HUDEP-2 (cell line): ENCODE measurements around the gene IGSF23.

ENCODE experiments used
- DNase-seq, 76 experiments: peaks; one replicate each; lab custom pipeline; 2025; ENCODE audit not compliant: unreplicated experiment in 76 of 76; lab: John Stamatoyannopoulos, UW

Gene IGSF23, protein sequence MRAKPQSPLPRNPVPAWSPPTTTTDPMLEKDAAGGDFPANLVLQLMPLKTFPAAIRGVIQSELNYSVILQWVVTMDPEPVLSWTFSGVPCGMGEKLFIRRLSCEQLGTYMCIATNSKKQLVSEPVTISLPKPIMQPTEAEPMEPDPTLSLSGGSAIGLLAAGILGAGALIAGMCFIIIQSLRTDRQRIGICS

GRCh38 chr19:44613295-44614178 lies at the start of gene IGSF23:
IGSF23 (plus strand) TSS chr19:44613563; CDS start chr19:44613646, 83 bp downstream.
- DNase-seq, result no peak

DNA sequence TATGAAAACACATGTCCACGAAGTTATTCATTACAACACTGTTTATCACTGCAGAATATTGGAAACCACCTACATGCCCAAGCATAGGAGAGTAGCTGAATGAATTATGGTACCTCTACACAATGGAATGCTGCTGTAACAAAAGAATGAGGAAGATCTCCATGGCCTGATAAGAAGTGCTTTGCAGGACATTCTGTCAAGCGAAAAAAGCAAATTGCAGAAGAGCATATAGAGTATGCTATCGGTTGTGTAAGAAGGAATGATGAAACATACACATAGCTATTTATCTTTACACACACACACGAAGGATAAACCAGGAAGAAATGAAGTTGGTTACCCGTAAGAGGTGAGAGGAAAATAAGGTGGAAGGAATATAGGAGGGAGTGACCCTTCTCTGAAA lies 46.4 kb upstream of the IGSF23 start:
- DNase-seq, result no peak

GRCh38 chr19:44567745-44568144 lies 45.6 kb upstream of the IGSF23 start:
- no peak for DNase-seq

- no peak for DNase-seq
Observed at GRCh38 chr19:44570603-44570983, 42.8 kb upstream of the IGSF23 start.

- peak in 60 of 76 experiments; percentile 13 to 82 (median 55) for DNase-seq
Observed at GRCh38 chr19:44570984-44571684, 42.2 kb upstream of the IGSF23 start.

GRCh38 chr19:44571830-44572580 lies 41.4 kb upstream of the IGSF23 start:
- DNase-seq, result no peak

DNA sequence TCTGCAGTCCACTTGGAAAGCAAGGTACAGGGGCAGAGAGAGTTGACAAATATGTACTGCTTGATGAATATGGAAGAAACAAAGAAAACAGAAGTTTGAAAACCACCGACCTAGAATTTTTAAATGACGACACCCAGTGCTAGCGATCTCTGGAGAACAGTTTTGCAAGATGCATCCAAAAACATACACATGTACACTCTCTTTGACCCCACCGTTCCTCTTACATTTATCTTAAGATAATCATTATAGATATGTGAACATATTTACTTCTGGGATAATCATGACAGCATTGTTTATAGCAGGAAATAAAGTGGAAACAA lies 40.8 kb upstream of the IGSF23 start:
- no peak for DNase-seq

GRCh38 chr19:44573183-44573582 lies 40.2 kb upstream of the IGSF23 start:
- no peak for DNase-seq

GRCh38 chr19:44573627-44574026 lies 39.7 kb upstream of the IGSF23 start:
- DNase-seq, result no peak

GRCh38 chr19:44574186-44574950 lies 39.0 kb upstream of the IGSF23 start:
- DNase-seq, result no peak

DNA sequence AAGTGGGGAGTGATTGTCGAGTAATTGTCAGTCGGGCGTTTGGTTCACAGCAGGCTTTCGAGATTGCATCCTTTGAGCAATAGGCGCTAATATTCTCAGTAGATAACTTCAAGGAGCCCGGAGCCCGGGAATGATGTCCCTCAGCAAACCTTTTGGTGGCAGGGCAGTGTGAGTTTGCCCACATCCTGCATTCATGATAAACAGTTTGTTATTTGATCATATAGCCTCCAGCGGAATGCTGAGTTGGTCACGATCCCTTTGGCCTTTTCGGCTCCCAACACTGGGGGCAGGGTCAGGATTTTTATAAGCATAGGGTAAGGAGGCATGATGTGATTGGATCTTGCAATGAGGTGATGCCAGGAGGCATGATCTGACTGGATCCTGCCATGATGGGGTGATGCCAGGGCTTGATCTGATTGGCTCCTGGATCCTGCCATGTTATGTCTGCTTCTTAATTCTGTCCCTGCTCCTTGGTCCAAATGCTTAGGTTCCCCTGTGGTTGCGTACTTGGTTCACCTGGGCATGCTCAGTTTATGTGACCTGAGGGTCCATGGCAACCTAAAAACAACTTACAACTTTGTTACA lies 38.2 kb upstream of the IGSF23 start:
- DNase-seq, result no peak

DNA sequence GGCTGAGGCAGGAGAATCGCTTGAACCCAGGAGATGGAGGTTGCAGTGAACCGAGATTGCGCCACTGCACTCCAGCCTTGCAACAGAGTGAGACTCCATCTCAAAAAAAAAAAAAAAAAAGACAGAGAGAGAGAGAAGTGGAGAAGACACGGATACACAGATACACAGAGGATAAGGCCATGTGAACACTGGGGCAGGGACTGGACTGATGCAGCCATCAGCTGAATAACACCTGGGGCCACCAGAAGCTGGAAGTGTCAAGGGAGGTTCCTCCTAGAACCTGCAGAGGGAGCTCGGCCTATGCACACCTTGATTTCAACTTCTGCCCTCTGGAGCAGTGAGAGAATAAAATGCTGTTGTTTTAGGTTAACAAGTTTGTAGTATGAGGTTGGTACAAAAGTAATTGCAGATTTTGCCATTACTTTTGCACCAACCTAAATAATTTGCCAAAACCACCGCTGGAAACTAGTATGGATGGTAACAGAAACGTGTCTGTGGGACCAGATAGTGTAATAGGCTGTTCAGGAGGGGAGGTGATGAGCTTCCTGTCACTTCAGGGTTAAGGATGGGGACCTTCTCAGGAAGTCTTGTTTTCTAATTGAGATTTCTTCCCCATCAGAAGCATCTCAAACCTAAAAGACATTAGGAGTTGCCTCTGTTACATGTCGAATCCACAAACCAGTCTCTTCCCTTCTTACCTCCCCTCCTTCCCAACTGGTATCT lies 36.4 kb upstream of the IGSF23 start:
- peak in 13 of 76 experiments; percentile 3 to 39 (median 23) for DNase-seq

DNA sequence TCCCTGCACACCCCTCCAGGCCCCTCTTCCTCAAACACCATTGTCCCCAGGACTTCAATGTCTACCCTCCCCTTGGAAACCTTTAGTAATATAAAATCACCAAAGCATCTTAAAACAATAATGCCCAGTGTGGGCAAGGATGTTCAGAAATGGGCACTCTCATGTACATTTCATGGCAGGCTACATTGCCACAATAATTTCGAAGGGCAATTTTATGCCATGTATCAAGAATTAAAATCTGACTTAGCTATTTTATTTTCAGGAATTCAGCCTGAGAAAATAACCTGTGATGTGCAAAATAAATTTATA lies 35.8 kb upstream of the IGSF23 start:
- DNase-seq, result no peak

DNA sequence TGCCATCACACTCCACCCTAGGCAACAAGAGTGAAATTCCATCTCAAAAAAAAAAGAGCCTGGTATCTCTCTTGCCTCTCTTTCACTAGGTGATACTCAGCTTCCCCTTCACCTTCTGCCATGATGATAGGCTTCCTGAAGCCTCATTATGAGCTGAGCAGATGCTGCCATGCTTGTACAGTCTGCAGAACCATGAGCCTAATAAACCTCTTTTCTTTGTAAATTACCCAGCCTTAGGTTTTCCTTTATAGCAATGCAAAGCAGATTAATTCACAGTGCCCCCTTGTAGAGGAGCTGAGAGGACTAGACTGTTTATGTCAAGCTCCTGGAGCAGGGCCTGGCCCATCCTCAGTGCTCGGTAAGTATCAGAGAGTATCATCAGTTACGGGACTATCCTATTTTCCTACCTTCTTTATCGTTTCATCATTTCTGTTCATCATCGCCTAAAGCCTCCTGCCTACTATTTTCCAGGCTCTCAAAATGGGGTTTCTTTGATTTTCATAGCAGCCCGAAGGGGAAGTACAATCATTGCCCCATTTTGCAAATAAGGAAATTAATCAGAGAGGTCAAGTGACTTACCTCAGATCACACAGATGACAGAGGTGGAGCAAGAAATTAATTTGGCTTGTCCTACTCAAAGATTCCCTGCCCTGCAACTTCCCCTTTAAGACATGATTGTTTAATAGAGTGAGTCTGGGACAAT lies 33.5 kb upstream of the IGSF23 start:
- DNase-seq, result no peak

DNA sequence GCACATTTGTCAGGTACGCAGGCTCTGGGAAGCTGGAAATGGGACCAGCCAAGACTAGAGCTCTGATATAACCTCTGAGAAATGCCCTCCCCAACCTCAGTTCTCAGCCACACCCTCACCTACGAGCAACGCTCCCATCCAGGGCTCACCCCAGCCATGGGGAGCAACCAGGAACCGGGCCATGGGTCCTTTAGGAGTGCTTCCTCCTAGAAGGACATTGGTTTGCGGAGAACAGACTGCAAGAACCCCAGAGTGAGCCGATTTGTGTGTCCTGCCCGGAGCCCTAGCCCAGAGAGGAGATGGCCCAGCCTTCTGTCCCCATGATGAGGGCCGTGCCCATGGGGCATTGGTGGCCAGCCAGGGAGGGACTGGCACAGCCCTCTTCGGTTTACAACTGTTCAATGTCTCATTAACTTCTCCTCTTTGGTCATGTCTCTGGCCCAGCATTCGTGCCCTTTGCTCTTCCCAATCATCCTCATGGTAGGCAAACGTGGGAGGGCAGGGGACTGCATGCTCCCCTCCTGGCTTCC lies 32.9 kb upstream of the IGSF23 start:
- DNase-seq, result no peak

GRCh38 chr19:44581288-44581687 lies 32.1 kb upstream of the IGSF23 start:
- DNase-seq, result no peak

DNA sequence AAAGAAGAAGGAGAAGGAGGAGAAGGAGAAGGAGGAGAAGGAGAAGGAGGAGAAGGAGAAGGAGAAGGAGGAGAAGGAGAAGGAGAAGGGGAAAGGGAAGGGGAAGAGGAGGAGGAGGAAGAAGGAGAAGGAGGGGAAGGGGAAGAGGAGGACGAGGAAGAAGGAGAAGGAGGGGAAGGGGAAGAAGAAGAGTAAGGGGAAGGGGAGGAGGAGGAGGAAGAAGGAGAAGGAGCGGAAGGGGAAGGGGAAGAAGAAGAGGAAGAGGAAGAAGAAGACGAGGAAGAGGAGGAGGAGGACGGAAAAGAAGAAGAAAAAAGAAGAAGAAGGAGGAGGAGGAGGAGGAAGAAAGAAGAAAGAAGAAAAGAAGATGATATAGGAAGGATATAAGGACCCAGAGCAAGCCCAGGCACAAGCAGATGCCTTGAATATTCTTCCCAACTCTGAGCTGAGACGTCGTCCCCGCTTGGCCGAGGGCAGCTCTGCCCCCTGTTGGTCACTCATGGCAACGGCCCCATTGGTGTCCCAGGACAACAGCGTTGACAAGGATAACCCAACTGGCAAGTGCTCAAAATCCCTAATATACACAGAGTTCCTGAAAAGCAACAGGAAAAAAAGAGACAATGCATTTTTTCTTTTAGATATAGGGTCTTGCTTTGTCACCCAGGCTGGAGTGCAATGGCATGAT lies 30.6 kb upstream of the IGSF23 start:
- peak in 41 of 76 experiments; percentile 3 to 59 (median 30) for DNase-seq
